ENCODE measurements around the gene CDK11B.
"Not testable (repeated sequence)": the region's sequence is repeated elsewhere in the genome, so short reads cannot be mapped to it uniquely, and the experiment has no call there.

DNA sequence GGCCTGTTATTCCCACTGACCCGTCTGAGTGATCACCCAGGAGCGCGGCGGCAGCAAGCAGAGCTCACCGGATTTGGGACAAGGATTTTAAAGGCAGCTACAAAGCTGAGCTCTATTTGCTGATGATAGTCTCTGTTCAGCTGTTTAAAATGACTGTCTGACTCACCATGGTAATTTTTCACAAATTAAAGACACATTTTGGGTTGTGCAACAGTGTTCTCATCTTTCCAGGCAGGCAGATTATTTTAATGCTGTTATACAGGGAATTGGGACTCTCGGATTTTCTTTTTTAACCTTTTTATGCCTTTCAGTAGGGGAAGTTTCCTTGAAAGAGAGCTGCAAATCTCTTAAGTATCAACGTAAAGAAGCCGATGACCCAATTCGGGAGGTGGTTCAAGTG is 3.6 kb upstream of the CDK11B start:
- not testable (repeated sequence) for TF ChIP-seq EZH2phosphoT487 (IDR thresholded peaks at IDR 0.05; ENCODE audit: insufficient read depth, low read depth); EZH2 (IDR thresholded peaks at IDR 0.05; ENCODE audit: insufficient read depth, poor library complexity, severe bottlenecking)
